HCT116 (cell line): ENCODE data around the gene P3H3. TPM values are rescaled to one million over a fixed set of nuclear protein-coding genes. Genes with fewer than 3 reads are reported as not detected.

Experiments used
- ATAC-seq: fragments of 200-7000 bp; cut with Tn5 transposase; 2 replicates; pipeline ENCODE4 v1.9.1; 2020; ENCODE audit warnings: mild to moderate bottlenecking, moderate library complexity
- BruUV-seq: library from RNA; stranded (reverse); fragments of 400-500 nt; replicated peaks from 2 replicates; lab custom pipeline; 2021; lab: Mats Ljungman, UMichigan
- CTCF ChIA-PET: fragments of 300-600 bp; sonication (Branson Sonifier 250); formaldehyde crosslinking; loops from one replicate; lab custom pipeline; 2021; ENCODE audit warnings: antibody characterized with exemption; lab: Charles Lee
- POLR2A ChIA-PET: fragments of 300-600, 350-600 bp; sonication (Branson Sonifier 250); formaldehyde crosslinking; loops from one replicate; lab custom pipeline; 2021; ENCODE audit warnings: antibody characterized with exemption; lab: Charles Lee
- RAD21 ChIA-PET, 2 experiments: fragments of 300-600 bp; sonication (Branson Sonifier 250); formaldehyde crosslinking; loops; one replicate each; lab custom pipeline; 2023; ENCODE audit warnings: low total read pairs in 2 of 2; ENCODE audit not compliant: uncharacterized antibody in 2 of 2, unreplicated experiment in 2 of 2, low non-redundant PET in 1 of 2; lab: Charles Lee
- DNase-seq: peaks from one replicate; pipeline ENCODE4 v3.0.0-alpha.2; 2010; ENCODE audit warnings: low read depth, low spot score
- H2AFZ ChIP-seq: fragments of 200-600 bp; shearing (Covaris generic), sonication (generic); 2 replicates; pipeline ENCODE4 v1.6.1; 2017; ENCODE audit warnings: low read depth, mixed run types, mixed read lengths, antibody characterized with exemption, low read length; ENCODE audit not compliant: poor library complexity, severe bottlenecking
- H3K27ac ChIP-seq: 2 replicates; pipeline ENCODE4 v1.5.1; 2012; ENCODE audit warnings: low read depth, low read length
- H3K27me3 ChIP-seq: fragments of 200-600 bp; sonication (generic); 2 replicates; pipeline ENCODE4 v1.6.1; 2016; ENCODE audit warnings: mixed run types, low read length, mixed read lengths; ENCODE audit not compliant: insufficient read depth
- H3K36me3 ChIP-seq, 2 experiments: fragments of 200-500 bp in 1 of 2; fragments of 200-600 bp in 1 of 2; sonication (Bioruptor generic) in 1 of 2; sonication (generic) in 1 of 2; 2 replicates each; pipeline versions ENCODE4 v1.5.1 to v1.6.1; 2014 to 2016; ENCODE audit warnings: low read length in 2 of 2, inconsistent platforms in 1 of 2, mixed read lengths in 1 of 2, mixed run types in 1 of 2; ENCODE audit not compliant: insufficient read depth in 2 of 2, control insufficient read depth in 1 of 2
- H3K4me1 ChIP-seq, 2 experiments: fragments of 200-600 bp in 1 of 2; sonication (generic) in 1 of 2; 2 replicates each; pipeline versions ENCODE4 v1.5.1 to v1.6.1; 2012 to 2017; ENCODE audit warnings: low read length in 2 of 2, inconsistent platforms in 1 of 2, mild to moderate bottlenecking in 1 of 2, mixed read lengths in 1 of 2, mixed run types in 1 of 2, moderate library complexity in 1 of 2; ENCODE audit not compliant: insufficient read depth in 2 of 2, control insufficient read depth in 1 of 2
- H3K4me2 ChIP-seq: fragments of 200-600 bp; sonication (generic); 2 replicates; pipeline ENCODE4 v1.6.1; 2017; ENCODE audit warnings: mixed run types, low read length, mixed read lengths
- H3K4me3 ChIP-seq, 2 experiments: fragments of 200-600 bp in 1 of 2; sonication (generic) in 1 of 2; replicated peaks in 1 of 2; 2 replicates each; pipeline ENCODE4 v1.5.1; 2011 to 2016; ENCODE audit warnings: low read length in 2 of 2, control low read depth in 1 of 2, low read depth in 1 of 2, mild to moderate bottlenecking in 1 of 2, mixed read lengths in 1 of 2, mixed run types in 1 of 2
- H3K79me2 ChIP-seq: fragments of 200-600 bp; sonication (generic); 2 replicates; pipeline ENCODE4 v1.6.1; 2017; ENCODE audit warnings: mild to moderate bottlenecking, mixed run types, low read length, moderate library complexity, mixed read lengths; ENCODE audit not compliant: insufficient read depth
- H3K9ac ChIP-seq: fragments of 200-600 bp; sonication (generic); 2 replicates; pipeline ENCODE4 v1.6.1; 2016; ENCODE audit warnings: low read length, mixed read lengths
- H3K9me2 ChIP-seq: fragments of 200-600 bp; sonication (generic), shearing (Covaris generic); 2 replicates; pipeline ENCODE4 v1.6.1; 2017; ENCODE audit warnings: mixed run types, mild to moderate bottlenecking, moderate library complexity; ENCODE audit not compliant: insufficient read depth
- H3K9me3 ChIP-seq, 2 experiments: fragments of 200-500 bp in 1 of 2; fragments of 200-600 bp in 1 of 2; sonication (Bioruptor generic) in 1 of 2; sonication (generic) in 1 of 2; 2 replicates each; pipeline ENCODE4 v1.6.1; 2014 to 2017; ENCODE audit warnings: low read length in 2 of 2, mixed read lengths in 2 of 2, inconsistent platforms in 1 of 2, low read depth in 1 of 2, mild to moderate bottlenecking in 1 of 2, mixed run types in 1 of 2, moderate library complexity in 1 of 2; ENCODE audit not compliant: control insufficient read depth in 1 of 2, insufficient read depth in 1 of 2
- H4K20me1 ChIP-seq: fragments of 200-600 bp; sonication (generic), shearing (Covaris generic); 2 replicates; pipeline ENCODE4 v1.6.1; 2017; ENCODE audit warnings: mixed run types, mild to moderate bottlenecking, moderate library complexity; ENCODE audit not compliant: insufficient read depth
- CBX3 ChIP-seq: IDR thresholded peaks from 2 replicates; pipeline ENCODE4 v1.6.1; 2012; ENCODE audit warnings: low read depth
- CEBPB ChIP-seq: IDR thresholded peaks from 2 replicates; pipeline ENCODE4 v1.6.1; 2012; ENCODE audit warnings: low read depth
- EGR1 ChIP-seq: IDR thresholded peaks from 2 replicates; pipeline ENCODE4 v1.6.1; 2012; ENCODE audit warnings: low read depth
- EZH2phosphoT487 ChIP-seq: fragments of 200-600 bp; IDR thresholded peaks from 2 replicates; pipeline ENCODE4 v1.6.1; 2018; ENCODE audit warnings: antibody characterized with exemption, borderline replicate concordance
- FOSL1 ChIP-seq: IDR thresholded peaks from 2 replicates; pipeline ENCODE4 v1.6.1; 2012; ENCODE audit warnings: low read depth
- JUND ChIP-seq: IDR thresholded peaks from 2 replicates; pipeline ENCODE4 v1.6.1; 2012
- POLR2AphosphoS5 ChIP-seq: IDR thresholded peaks from 2 replicates; pipeline ENCODE4 v1.6.1; 2011; ENCODE audit warnings: mild to moderate bottlenecking, low read depth, low read length, moderate library complexity
- RAD21 ChIP-seq: IDR thresholded peaks from 2 replicates; pipeline ENCODE4 v1.6.1; 2012; ENCODE audit warnings: low read depth, mild to moderate bottlenecking
- SIN3A ChIP-seq: IDR thresholded peaks from 2 replicates; pipeline ENCODE4 v1.6.1; 2012; ENCODE audit warnings: low read depth
- ZFX ChIP-seq: fragments of 450-650 bp; IDR thresholded peaks from 2 replicates; pipeline ENCODE4 v1.6.1; 2017
- intact Hi-C: fragments of 100-400 bp; cut with micrococcal nuclease; formaldehyde crosslinking; loops from 2 replicates; pipeline ENCODE4 v1.10.0; 2022
- total RNA-seq: library from RNA; stranded (reverse); gene quantifications from one replicate; pipeline ENCODE4 v1.2.1, GENCODE V29; 2021; ENCODE audit not compliant: unreplicated experiment
- TF ChIP-seq, protein P1 (sequence below): IDR thresholded peaks from 2 replicates; pipeline ENCODE4 v1.6.1; 2012
- TF ChIP-seq, protein P2 (sequence below): IDR thresholded peaks from 2 replicates; pipeline ENCODE4 v1.6.1; 2011; ENCODE audit warnings: mild to moderate bottlenecking, low read length, moderate library complexity; ENCODE audit not compliant: insufficient replicate concordance; ENCODE audit errors: extremely low read depth
- TF ChIP-seq, protein P3 (sequence below), 3 experiments: fragments of 200-600 bp in 1 of 3; sonication (generic) in 1 of 3; IDR thresholded peaks in 2 of 3; conservative IDR thresholded peaks in 1 of 3; 2 replicates each; pipeline ENCODE4 v1.5.1; 2012 to 2017; ENCODE audit warnings: low read depth in 2 of 3, low read length in 2 of 3, antibody characterized with exemption in 1 of 3, borderline replicate concordance in 1 of 3, control low read depth in 1 of 3, mild to moderate bottlenecking in 1 of 3, mixed read lengths in 1 of 3, mixed run types in 1 of 3, moderate library complexity in 1 of 3; ENCODE audit not compliant: insufficient read depth in 1 of 3

Gene P3H3
- total RNA-seq, 1 experiment from 2014 or later, result 32.2 TPM

DNA sequence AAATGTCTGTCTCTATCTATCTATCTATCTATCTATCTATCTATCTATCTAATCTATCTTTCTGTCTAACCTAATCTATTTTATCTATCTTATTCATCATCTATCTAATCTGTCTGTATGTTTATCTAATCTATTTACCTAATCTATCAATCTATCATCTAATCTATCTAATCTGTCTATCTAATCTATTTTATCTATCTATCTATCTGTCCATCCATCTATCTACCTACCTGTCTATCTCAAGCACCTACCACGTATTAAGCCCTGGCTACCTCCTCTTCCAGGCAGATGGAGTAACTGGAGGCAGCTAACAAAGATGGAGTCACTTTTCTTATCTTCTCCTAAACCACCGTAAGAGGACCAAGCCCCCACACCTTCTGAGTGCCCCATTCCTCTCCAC is 33.1 kb upstream of the P3H3 start (continued):
- TF ChIP-seq, protein P1, sequence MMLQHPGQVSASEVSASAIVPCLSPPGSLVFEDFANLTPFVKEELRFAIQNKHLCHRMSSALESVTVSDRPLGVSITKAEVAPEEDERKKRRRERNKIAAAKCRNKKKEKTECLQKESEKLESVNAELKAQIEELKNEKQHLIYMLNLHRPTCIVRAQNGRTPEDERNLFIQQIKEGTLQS, result no peak
- no peak for TF ChIP-seq POLR2AphosphoS5

DNA sequence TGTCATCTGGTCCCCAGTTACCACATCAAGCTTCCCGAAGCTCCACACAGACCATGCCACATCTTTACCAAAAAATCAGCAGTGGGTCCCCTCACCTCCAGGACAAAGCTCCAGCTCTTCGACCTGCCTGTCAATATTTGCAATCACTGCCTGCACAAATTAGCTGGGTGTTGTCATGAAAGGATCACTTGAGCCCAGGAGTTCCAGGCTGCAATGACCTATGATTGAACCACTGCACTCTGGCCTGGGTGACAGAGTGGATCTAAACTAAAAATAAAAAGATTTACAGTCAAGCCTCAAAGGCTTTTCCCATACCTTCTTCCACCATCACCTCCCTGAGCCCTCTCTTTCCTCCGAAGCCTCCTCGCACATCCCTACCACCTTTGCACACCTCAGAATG is 31.6 kb upstream of the P3H3 start:
- Histone ChIP-seq H3K27ac (no peak overlapping the region), H2AFZ (no peak overlapping the region), H3K4me1 (no peaks in the 10 kb centered on the region), H3K9me2 (no peaks in the 10 kb centered on the region), H3K4me2 (no peak overlapping the region), H3K4me3 (no peak overlapping the region), H3K9ac (no peak overlapping the region), H3K79me2 (no peaks in the 10 kb centered on the region), H4K20me1 (no peaks in the 10 kb centered on the region), H3K36me3 (no peaks in the 10 kb centered on the region), H3K9me3 (no peaks in the 10 kb centered on the region), H3K27me3 (no peaks in the 10 kb centered on the region)
- DNase-seq (no peak), ATAC-seq (no peak)
- POLR2A ChIA-PET, result interaction anchor here (0.8 kb wide), 1 partner anchor 30 kb away, joined by 3 read pairs; no protein-coding TSS in a partner anchor
- RAD21 ChIA-PET, result no interaction called here
- BruUV-seq, result no TSS peak
- intact Hi-C loops, result no loop called here
- no peak for TF ChIP-seq CBX3
- no peak for TF ChIP-seq ZFX
- no peak for TF ChIP-seq CEBPB
- no peak for TF ChIP-seq RAD21
- no peak for TF ChIP-seq EGR1
- TF ChIP-seq EZH2phosphoT487, result no peak
- no peak for TF ChIP-seq FOSL1
- TF ChIP-seq, protein P2, sequence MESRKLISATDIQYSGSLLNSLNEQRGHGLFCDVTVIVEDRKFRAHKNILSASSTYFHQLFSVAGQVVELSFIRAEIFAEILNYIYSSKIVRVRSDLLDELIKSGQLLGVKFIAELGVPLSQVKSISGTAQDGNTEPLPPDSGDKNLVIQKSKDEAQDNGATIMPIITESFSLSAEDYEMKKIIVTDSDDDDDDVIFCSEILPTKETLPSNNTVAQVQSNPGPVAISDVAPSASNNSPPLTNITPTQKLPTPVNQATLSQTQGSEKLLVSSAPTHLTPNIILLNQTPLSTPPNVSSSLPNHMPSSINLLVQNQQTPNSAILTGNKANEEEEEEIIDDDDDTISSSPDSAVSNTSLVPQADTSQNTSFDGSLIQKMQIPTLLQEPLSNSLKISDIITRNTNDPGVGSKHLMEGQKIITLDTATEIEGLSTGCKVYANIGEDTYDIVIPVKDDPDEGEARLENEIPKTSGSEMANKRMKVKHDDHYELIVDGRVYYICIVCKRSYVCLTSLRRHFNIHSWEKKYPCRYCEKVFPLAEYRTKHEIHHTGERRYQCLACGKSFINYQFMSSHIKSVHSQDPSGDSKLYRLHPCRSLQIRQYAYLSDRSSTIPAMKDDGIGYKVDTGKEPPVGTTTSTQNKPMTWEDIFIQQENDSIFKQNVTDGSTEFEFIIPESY, result no peak
- TF ChIP-seq POLR2AphosphoS5, result no peak
- TF ChIP-seq, protein P3, sequence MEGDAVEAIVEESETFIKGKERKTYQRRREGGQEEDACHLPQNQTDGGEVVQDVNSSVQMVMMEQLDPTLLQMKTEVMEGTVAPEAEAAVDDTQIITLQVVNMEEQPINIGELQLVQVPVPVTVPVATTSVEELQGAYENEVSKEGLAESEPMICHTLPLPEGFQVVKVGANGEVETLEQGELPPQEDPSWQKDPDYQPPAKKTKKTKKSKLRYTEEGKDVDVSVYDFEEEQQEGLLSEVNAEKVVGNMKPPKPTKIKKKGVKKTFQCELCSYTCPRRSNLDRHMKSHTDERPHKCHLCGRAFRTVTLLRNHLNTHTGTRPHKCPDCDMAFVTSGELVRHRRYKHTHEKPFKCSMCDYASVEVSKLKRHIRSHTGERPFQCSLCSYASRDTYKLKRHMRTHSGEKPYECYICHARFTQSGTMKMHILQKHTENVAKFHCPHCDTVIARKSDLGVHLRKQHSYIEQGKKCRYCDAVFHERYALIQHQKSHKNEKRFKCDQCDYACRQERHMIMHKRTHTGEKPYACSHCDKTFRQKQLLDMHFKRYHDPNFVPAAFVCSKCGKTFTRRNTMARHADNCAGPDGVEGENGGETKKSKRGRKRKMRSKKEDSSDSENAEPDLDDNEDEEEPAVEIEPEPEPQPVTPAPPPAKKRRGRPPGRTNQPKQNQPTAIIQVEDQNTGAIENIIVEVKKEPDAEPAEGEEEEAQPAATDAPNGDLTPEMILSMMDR (IDR thresholded peaks at IDR 0.05 in 2 of 3, conservative IDR thresholded peaks at IDR 0.05 in 1 of 3; ENCODE audit: borderline replicate concordance in 1 of 3, insufficient read depth in 1 of 3, low read depth in 2 of 3, low read length in 2 of 3), result no peak
- TF ChIP-seq SIN3A, result no peak
- TF ChIP-seq JUND, result no peak
- CTCF ChIA-PET, result no interaction called here
